ENCODE measurements around the gene HS6ST3.

DNA sequence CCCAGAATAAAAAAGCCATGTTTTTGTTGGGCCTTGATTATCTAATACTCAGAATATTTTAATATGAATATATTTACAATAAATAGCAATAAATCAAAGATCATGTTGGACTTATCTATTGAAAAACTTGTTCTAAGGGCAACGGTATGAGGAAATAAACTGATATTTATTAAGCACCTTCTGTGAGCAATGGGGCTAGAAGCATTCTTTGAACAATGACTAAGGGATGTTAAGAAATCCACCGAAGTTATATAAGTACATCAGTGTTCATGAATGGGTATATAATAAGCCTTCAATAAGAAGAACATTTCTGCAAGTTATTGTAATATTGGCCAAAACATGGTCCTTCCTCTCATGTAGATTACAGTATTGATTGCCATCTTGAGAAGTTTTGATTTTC is 682.5 kb downstream of the HS6ST3 start:
- TF ChIP-seq POLR2A (IDR thresholded peaks at IDR 0.05; ENCODE audit: low read length) (no peak), GATA1 (IDR thresholded peaks at IDR 0.05; ENCODE audit: low read depth, low read length) (no peak)
